ENCODE measurements around the gene LRRC8D.
A peak's percentile ranks its signal among the peaks of the same experiment; 100 is the strongest.
"Not testable (repeated sequence)": the region's sequence is repeated elsewhere in the genome, so short reads cannot be mapped to it uniquely, and the experiment has no call there.

LRRC8D gene

GRCh38 chr1:89820422-89821321, at the start of gene LRRC8D:
TSS of gene LRRC8D (plus strand) at chr1:89821032. CDS start at chr1:89933069, 112,037 bp downstream.
- DNase-seq (ENCODE audit: low read depth in 2 of 2), result peak; percentile 51 to 57

GRCh38 chr1:89771991-89772560, 48.8 kb upstream of the LRRC8D start:
- DNase-seq (ENCODE audit: low read depth in 2 of 2), result no peak

GRCh38 chr1:89776104-89776503, 44.7 kb upstream of the LRRC8D start:
- not testable (repeated sequence) for DNase-seq (ENCODE audit: low read depth in 2 of 2)

GRCh38 chr1:89777271-89777670, 43.6 kb upstream of the LRRC8D start:
- not testable (repeated sequence) for DNase-seq (ENCODE audit: low read depth in 2 of 2)

GRCh38 chr1:89779151-89779940, 41.5 kb upstream of the LRRC8D start:
- peak in 1 of 2 experiments; percentile 32 for DNase-seq (ENCODE audit: low read depth in 2 of 2)

GRCh38 chr1:89780721-89781120, 40.1 kb upstream of the LRRC8D start:
- no peak for DNase-seq (ENCODE audit: low read depth in 2 of 2)

- DNase-seq (ENCODE audit: low read depth in 2 of 2), result peak; percentile 66 to 77
Measured at GRCh38 chr1:89781494-89782126, 39.2 kb upstream of the LRRC8D start.

- DNase-seq (ENCODE audit: low read depth in 2 of 2), result no peak
Measured at GRCh38 chr1:89786628-89787214, 34.1 kb upstream of the LRRC8D start.

GRCh38 chr1:89790592-89790991, 30.2 kb upstream of the LRRC8D start:
- DNase-seq (ENCODE audit: low read depth in 2 of 2), result no peak

- DNase-seq (ENCODE audit: low read depth in 2 of 2), result no peak
Measured at GRCh38 chr1:89791064-89791726, 29.6 kb upstream of the LRRC8D start.

GRCh38 chr1:89794406-89794805, 26.4 kb upstream of the LRRC8D start:
- no peak for DNase-seq (ENCODE audit: low read depth in 2 of 2)

- not testable (repeated sequence) for DNase-seq (ENCODE audit: low read depth in 2 of 2)
Measured at GRCh38 chr1:89795571-89795970, 25.3 kb upstream of the LRRC8D start.

GRCh38 chr1:89797876-89798275, 23.0 kb upstream of the LRRC8D start:
- DNase-seq (ENCODE audit: low read depth in 2 of 2), result not testable (repeated sequence)

GRCh38 chr1:89799495-89799894, 21.3 kb upstream of the LRRC8D start:
- no peak for DNase-seq (ENCODE audit: low read depth in 2 of 2)

- no peak for DNase-seq (ENCODE audit: low read depth in 2 of 2)
Measured at GRCh38 chr1:89800022-89800655, 20.7 kb upstream of the LRRC8D start.

GRCh38 chr1:89800718-89801117, 20.1 kb upstream of the LRRC8D start:
- no peak for DNase-seq (ENCODE audit: low read depth in 2 of 2)

GRCh38 chr1:89802051-89802450, 18.8 kb upstream of the LRRC8D start:
- DNase-seq (ENCODE audit: low read depth in 2 of 2), result no peak

GRCh38 chr1:89802841-89803240, 18.0 kb upstream of the LRRC8D start:
- DNase-seq (ENCODE audit: low read depth in 2 of 2), result no peak

- peak; percentile 71 to 89 for DNase-seq (ENCODE audit: low read depth in 2 of 2)
Measured at GRCh38 chr1:89804642-89805237, 16.1 kb upstream of the LRRC8D start.

GRCh38 chr1:89806616-89807015, 14.2 kb upstream of the LRRC8D start:
- DNase-seq (ENCODE audit: low read depth in 2 of 2), result no peak
